Stimulated activated CD8-positive, alpha-beta memory T cell treated with anti-CD3 and anti-CD28 coated beads, Interleukin-15, amount 100 ng/mL, for 1 hour (primary cell): ENCODE data around the gene MYH6.
"Not testable (repeated sequence)": the region's sequence is repeated elsewhere in the genome, so short reads cannot be mapped to it uniquely, and the experiment has no call there.

ENCODE experiments used
- DNase-seq: peaks from one replicate; pipeline ENCODE4 v3.0.0-alpha.2; 2020; ENCODE audit warnings: low read depth

Gene MYH6

DNA sequence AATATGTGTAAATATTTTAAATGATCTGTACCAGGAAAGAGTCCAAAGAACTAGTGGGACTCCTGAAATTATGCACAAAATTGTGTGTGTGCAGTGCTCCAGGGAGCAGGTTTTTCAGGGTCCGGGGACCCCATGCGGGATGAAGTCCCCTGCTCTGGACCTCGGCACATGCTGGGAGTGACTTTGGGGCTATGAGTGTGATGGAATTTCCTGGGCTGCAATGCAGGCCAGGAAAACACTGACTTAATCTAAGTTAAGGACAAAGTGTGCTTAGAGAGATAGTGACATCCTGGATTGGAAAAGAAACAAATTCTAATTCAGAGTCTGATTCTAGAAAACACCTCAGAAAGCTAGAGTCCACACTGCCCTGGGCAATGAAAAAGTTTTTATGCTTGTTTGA, 6.2 kb upstream of the MYH6 start:
- no peak for DNase-seq

DNA sequence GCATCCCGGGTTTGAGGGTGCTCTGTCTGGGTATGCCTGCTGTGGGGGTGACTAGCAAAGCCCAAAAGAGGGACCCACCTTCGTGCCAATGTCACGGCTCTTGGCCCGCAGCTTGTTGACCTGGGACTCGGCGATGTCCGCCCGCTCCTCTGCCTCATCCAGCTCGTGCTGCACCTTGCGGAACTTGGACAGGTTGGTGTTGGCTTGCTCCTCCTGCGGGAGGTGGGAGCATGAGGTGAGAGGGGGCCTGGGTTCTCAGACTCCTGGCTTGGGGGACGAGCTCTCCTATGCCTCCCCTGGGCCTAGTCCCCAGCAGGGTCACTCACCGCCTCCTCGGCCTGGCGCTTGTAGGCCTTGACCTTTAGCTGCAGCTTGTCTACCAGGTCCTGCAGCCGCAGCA, 5.6 kb upstream of the MYH6 start:
- no peak for DNase-seq

DNA sequence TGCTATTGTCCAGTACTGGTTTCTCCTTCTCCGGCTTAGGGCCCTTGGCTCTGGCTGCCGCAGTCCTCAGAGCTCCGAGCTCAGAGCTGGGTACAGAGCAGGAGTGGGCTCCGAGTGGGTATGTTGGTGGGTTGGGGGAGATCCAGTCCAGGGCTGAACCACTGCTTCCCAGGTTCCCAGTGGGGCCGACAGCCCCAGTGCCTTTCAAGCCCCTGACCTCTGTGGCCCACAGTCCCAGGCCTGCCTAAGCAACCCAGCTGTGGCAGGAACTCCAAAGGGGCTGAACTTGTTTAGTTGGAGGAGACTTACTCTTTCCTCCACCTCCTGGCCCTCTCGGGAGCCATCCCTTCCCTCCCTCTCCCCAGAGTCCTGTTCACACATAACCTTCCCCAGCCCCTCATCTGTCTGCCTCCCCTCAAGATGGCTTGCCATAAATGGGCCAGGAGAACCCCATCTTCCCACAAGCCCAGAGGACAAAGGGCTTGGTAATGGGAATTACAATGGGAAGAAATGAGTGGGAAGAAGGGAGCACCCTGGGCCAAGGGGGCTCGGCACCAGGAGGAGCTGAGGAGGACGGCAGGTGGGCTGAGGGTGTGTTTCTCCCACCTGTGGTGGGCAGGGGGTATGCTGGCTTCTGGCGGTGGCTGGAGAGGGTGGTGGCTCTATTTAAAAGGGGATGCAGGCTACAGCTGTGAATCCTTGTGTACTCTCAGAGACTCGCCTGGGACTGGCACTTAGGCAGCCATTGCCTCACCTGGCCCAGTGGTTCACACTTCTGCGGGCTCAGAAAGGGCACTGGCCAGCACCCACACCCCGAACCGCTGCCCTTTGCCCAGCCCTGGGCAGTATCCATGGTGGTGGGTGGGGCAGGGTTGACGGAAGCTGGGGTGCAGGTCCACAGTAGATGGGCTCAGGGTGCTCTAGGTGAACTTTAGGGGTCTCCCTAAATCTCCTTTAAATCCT, 3.8 kb upstream of the MYH6 start:
- DNase-seq, result no peak

DNA sequence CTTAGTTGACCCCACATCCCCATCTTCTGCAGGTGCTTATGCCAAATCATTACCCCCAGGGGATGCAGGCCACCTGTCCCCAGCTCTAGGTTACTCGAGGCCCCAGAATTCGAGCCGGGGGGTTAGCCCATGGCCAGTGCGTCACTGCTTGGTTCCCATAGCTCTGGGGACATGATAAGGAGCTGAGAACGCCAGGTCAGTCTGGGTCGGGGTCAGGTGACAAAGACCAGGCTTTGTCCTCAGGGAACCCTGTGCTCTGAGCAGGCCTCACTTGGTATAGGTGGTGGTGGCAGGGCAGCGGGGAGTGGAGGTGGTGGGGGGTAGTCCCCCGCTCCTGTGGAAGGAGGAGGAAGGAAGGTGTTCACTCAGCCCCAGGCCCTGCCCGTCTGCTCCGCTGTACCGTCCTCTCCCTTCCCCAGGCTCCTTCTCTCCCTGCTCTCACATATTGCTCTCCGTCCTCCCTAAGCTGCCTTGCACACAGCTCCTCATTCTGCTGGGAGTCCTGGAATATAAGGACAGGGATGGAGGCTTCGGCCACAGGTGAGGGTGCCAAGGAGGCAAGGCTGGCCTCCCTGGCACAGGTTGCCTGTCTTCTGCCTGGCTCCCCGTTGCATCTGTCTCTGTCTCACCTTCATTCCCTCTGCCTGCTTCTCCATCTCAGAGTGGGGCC, 2.0 kb upstream of the MYH6 start:
- no peak for DNase-seq

DNA sequence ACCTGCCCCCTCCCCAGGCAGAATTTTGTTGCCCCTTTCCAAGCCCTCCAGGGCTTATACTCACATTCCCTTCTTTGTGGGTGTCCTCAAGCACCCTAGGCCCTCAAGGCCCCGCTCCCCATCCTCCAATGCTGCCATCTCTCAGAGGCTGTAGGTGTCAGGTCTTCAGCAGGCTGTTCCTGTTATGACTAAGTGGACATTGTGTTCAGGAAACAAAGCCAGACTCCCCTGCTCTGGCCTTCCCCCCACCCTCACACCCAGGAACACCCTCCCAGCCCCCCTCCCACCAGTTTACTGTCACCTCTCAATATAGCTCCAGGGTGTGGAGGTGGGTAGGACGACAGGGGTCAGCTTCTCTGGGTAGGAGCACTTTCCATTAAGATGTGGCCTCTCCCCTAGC, 1.4 kb upstream of the MYH6 start:
- no peak for DNase-seq

DNA sequence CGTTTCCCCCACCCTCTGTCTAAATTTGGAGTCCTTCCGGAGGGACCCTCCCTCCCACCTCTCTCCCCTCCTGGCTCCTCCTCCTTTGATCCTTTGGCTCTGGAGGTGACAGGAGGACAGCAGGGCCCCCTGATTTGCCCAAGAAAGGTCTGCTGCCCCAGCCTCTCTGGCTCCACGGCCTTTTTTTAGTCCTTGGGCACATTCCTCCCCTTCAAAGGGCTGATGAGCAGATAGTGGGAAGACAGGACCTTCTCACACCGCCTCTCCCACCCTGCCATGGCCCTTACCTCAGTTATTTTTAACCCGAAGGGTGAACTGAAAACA, 196 bp upstream of the MYH6 start:
- no peak for DNase-seq

DNA sequence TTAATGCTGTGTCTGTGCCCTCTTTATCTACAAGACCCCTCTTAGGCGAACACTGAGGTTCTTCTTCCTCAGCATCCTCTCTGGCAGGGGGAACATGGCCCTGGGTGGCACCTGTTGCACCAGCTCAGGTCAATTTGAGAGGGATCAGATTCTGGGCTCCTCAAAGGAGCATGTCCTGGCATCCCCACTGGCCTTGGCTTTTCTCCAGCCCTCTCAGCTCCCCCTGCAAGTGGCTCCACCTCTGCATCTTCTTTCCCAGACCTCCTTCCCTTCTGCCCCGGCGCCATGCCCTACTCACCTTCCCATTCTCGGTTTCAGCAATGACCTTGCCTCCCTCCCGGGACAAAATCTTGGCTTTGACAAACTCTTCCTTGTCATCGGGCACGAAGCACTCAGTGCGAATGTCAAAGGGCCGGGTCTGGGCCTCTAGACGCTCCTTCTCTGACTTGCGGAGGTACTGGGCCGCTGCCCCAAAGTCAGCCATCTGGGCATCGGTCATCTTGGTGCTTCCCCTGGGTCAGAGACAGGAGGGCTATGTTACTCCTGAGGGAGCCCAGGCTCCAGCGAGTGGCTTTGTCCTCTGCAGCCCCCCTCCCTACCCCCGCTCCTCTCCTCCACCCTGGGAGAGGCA, 1.2 kb downstream of the MYH6 start:
- no peak for DNase-seq

DNA sequence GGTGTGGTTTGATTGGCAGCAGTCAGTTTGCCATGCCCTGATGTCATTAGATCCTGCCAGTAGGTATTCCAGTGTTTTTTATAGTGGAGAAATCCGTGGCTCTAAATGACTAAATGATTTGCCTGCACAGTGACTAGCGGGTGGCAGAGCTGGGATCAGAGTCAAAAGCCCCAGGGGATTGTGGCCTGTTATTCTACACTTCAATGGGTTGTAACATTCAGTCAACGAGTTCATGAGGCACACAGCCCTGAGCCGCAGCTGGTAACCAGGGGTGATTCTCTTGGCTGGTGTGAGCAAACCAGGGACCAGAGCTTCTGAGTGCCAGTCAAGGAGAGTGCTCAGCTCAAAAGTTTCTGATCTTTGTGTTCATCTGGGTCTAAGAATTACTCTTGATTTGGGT, 1.8 kb downstream of the MYH6 start:
- no peak for DNase-seq

DNA sequence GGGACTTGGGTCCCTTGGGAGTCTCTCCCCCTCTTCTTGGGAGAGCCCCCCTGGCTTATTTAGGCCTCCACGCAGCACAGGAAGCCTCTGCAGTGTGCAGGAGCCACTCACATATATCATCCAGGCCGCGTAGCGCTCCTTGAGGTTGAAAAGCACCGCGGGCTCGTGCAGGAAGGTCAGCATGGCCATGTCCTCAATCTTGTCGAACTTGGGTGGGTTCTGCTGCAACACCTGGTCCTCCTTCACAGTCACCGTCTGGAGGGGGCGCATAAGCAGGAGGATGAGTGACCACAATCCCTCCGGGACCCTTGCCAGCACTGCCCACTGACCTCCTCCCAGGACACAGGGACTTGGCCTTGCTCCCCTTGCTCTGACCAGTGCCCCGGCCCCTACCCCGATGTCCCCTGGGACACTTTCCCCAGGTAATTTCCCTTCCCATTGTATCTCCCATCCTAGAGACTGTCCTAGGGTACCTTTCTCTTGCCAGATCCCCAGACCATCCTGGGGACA, 2.5 kb downstream of the MYH6 start:
- no peak for DNase-seq

DNA sequence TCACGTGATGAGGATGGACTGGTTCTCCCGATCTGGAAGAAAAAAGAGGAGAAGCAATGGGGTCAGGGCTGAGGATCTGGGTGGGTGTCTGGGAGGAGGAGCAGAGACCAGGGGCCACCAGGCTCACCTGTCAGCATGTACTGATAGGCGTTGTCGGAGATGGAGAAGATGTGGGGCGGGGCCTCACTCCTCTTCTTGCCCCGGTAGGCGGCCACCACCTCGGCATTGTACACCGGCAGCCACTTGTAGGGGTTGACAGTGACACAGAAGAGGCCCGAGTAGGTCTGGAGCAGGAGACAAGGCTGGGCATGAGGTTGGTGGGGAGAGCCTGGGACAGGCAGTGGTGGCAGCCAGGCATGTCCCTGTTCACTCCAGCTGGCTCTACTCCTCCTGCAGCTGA, 3.0 kb downstream of the MYH6 start:
- no peak for DNase-seq

DNA sequence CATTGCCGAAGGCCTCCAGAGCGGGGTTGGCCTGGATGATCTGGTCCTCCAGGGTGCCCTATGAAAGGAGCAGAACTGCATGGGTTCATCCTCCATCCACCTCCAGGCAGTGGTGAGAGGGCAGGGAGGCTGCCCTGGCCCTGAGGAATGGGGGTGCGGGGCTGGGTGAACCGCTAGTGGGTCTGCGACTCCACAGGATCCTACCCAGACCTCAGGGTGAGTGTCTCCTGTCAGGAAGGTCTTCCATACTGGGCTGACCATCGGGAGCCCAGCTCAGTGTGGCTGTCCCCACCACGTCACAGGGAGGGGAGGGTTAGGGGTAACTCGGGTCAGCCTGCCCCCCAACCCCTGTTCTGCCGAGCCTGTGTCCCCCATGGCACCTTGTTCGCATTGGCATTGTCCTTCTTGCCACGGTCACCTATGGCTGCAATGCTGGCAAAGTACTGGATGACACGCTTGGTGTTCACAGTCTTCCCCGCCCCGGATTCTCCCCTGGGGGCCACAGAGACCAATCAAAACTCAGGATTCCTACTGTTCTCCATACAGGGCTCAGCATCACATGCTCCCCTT, 3.7 kb downstream of the MYH6 start:
- DNase-seq, result no peak

DNA sequence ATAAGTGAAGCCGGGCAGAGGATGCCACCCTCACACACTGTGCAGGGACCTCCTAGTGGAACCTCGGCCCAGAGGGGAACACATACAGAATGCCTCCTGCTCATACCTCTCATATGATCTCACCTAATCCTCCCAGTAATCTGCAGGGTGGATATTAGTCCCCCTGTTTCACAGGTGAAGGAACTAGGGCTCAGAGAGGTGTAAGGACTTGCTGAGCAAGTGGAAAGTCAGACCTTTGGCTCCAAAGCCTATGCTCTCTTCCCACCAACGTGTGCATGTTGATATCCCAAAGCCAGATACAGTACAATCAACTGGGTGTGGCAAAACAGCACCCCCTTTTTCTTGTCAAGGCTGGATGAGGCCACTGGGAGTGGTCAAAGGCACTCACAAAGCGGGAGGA, 4.2 kb downstream of the MYH6 start:
- no peak for DNase-seq

DNA sequence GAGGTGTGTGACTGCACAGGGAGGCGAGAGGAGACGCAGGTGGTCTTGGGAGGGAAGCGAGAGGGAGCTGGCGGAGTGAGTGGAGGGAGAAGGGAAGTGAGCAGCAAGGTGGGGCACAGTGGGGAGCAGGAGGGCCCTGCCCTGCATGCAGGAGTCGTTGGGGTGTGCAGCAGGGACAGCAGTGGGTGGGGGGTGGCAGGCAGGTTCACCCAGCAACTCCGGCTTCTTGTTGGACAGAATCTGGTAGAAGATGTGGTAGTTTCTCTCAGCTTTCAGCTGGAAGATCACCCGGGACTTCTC, 5.0 kb downstream of the MYH6 start:
- DNase-seq, result no peak

DNA sequence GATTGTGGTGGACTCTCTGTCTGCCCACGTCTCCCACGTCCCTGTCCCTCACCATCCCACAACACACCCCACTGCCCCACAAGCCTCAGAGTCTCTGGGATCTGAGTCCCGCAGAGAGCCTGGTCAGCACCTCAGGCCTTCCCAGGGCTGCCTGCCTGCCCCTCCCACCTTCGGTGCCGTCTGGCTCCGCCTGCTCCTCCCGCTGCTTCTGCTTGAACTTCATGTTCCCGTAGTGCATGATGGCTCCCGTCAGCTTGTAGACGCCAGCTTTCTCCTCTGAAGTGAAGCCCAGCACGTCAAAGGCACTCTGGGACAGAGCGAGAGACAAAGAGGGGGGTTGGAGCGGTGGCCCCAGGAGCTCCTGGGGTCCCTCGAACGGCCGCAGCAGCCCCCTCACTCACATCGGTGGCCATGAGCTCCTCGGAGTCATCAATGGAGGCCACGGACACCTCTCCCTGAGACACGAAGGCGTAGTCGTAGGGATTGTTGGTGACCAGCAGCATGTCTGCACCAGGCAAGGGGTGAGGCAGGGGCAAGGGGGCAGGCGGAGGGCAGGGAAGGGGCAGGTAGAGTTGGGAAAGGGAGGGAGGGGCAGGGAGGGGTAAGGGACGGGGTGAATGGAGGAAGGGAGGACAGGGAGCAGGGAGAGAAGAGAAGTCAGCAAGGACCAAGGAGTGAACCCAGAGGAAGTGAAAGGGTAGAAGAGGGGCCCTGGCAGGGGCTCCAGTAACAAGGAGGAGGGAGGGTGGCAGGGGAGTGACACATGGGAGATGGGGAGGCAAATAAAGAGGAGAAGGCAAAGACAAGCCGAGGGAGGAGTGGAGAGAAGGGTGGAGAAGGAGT, 5.6 kb downstream of the MYH6 start:
- no peak for DNase-seq

DNA sequence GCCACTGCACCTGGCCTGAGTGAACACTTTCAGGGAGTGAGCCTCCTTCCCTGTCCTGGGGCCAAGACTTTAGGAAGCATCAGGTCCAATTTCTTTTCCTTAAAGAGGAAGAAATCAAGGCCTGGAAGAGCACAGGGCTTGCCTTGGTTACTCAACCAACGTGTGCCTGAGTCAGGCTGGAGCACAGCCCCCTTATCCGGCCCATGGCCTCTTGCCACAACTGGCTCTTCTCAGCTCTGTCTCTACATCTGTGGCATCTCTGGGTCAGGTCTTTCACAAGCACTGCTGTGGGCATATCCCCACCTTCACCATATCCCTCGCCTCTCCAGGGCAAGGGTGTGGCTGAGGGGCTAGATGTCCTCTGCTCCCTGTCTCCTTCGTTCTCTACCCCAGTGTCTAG, 6.8 kb downstream of the MYH6 start:
- no peak for DNase-seq

DNA sequence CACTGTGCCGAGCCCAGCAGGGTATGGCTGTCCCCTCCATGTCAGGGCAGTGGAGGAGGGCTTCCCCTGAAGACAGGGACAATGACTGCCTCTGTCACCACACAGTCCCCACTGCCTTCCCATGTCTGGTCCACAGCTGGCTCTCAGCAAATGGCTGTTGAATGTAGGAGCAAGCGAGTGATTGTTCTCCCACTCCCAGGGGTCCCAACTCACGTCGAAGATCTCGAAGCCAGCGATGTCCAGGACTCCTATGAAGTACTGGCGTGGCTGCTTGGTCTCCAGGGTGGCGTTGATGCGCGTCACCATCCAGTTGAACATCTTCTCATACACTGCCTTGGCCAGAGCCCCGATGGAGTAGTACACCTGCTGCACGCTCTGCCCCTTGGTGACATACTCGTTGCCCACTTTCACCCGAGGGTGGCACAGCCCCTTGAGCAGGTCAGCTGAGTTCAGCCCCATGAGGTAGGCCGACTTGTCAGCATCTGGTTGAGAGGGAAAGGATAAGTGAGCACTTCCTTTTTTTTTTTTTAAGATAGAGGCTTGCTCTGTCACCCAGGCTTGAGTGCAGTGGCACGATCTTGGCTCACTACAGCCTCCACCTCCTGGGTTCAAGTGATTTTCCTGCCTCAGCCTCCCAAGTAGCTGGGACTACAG, 7.5 kb downstream of the MYH6 start:
- not testable (repeated sequence) for DNase-seq

DNA sequence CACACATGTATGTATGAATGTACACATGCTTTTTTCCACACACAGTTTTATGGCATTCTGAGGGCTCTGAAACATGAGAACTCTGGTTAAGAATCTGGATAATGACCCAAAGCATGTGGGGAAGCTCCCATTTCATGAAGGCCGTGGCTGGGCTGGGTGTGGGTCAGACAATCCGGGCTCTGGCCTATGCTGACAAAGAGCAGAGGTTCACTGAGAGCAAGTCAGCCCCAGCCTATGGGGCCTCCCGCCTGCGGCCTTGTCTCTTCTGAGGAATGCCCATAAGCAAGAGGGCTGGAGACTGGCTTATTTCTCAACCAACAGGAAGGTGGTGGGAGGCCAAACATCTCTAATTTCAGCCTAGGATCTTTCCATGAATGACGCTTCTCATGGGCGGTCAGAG, 8.5 kb downstream of the MYH6 start:
- DNase-seq, result no peak

DNA sequence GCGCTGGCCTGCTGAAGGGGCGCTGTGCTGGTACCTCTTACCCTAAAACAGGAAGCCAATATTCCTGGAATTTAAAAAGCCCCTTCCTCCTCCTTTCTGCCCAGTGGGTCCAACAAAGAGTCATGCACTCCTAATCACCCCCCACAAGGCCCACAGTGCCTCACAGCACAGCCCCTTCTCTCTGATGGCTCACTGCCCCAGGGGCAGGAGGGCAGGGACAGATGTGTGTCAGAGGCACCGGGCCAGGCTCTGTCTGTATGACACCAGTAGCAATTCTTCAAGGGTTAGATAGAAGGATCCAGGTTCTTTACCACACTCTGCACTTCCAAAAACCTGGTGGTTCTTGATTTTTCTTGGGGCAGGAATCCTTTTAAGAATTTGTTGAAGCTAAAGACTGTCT, 8.9 kb downstream of the MYH6 start:
- no peak for DNase-seq

DNA sequence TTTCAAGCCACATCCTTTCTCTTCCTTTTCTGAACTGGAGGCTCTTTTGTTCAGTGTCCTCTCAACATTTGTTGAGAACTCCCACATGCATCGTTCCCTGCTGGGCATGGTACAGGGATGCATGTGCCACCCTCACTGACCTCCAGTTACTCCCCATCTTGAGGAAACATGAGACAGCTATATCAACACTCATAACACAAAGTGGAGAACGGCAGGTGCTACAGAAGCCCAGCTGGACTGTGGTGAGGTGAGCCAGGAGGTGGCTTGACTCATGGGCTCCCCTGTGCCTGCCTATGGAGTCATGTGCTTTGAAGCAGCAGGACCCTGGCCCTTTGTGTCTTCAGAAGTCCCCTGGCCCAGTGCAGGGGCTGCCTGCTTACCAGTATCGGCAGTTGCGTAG, 9.7 kb downstream of the MYH6 start:
- no peak for DNase-seq

DNA sequence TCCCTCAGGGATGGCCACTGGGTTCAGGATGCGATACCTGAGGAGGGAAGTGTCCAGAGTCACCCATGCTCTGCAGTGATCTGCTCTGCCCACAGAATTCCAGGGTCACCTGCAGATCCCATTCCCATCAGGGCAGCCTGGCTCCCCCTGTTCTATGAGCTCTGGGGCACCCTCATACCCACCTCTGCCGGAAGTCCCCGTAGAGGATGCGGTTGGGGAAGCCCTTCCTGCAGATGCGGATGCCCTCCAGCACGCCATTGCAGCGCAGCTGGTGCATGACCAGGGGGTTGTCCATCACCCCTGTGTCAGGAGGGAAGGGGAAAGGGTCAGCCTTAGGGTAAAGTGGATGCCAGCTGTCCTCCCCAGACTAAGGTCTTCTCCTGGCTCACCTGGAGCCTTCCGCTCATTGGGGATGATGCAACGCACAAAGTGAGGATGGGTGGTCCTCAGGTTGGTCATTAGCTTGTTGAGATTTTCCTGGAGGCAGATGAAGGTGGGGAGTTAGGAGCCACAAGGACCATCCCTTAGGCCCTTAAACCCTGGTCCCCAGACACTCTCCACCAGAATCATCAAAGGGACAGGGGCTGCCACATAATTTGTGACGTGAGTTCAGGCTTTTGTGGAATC, 11.2 kb downstream of the MYH6 start:
- DNase-seq, result no peak

DNA sequence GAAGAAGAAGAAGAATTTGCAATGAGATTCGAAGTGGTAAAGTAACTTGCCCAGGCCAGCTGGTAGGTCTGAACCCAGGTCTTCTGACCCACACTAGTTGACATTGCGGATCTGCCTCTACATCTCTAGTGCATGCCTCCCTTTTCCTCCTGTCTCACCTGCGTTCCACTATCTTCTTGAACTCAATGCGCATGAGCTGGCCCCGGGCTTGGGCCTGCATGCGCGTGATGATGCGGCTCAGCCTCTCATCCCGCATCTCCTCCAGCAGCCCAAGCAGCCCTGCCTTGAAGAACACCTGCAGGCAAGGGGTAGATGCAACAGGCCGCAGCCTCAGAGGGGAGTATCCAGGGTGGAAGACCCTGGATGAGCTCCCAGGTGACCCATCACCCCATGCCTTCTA, 11.9 kb downstream of the MYH6 start:
- no peak for DNase-seq
